Thyroid gland (tissue), 4 donors: ENCODE measurements around the gene CLN6. TPM values are rescaled to one million over a fixed set of nuclear protein-coding genes. Genes with fewer than 3 reads are reported as not detected.

Source experiments
- DNase-seq, 2 donors: peaks; one replicate each; pipeline ENCODE4 v3.0.0-alpha.2; 2019
- H3K27ac ChIP-seq, 3 donors: fragments of 200-600 bp; sonication (generic); 1 replicate in 2 of 3; 2 replicates in 1 of 3; pipeline ENCODE4 v1.5.1; 2016 to 2019; ENCODE audit warnings: mild to moderate bottlenecking in 1 of 3, moderate library complexity in 1 of 3
- H3K27me3 ChIP-seq: fragments of 200-600 bp; sonication (generic); one replicate; pipeline ENCODE4 v1.5.1; 2019
- H3K36me3 ChIP-seq, 2 donors: fragments of 200-600 bp; sonication (generic); one replicate each; pipeline ENCODE4 v1.5.1; 2016 to 2019
- H3K4me1 ChIP-seq, 2 donors: fragments of 200-600 bp; sonication (generic); one replicate each; pipeline ENCODE4 v1.5.1; 2017 to 2019
- H3K4me3 ChIP-seq, 3 donors: fragments of 200-600 bp; sonication (generic); replicated peaks in 1 of 3; 1 replicate in 2 of 3; 2 replicates in 1 of 3; pipeline ENCODE4 v1.5.1; 2016; ENCODE audit warnings: mild to moderate bottlenecking in 1 of 3
- H3K9me3 ChIP-seq: fragments of 200-600 bp; sonication (generic); one replicate; pipeline ENCODE4 v1.5.1; 2017
- POLR2A ChIP-seq, 2 donors: fragments of 450-650 bp; IDR thresholded peaks; one replicate each; pipeline ENCODE4 v1.6.1; 2017; ENCODE audit warnings: antibody characterized with exemption in 2 of 2, mild to moderate bottlenecking in 2 of 2, moderate library complexity in 1 of 2
- WGBS, 2 donors: methylation state at CpG; one replicate each; pipeline ENCODE4 v1.1.5; 2017; 5-methylcytosine and 5-hydroxymethylcytosine counted together
- intact Hi-C: fragments of 100-400 bp; cut with DNase I; formaldehyde crosslinking; loops from one replicate; pipeline ENCODE4 v1.15.1; 2023
- total RNA-seq, 4 donors: library from RNA; depleted of rRNA; stranded (reverse); fragments of >200 nt; gene quantifications; one replicate each; pipeline ENCODE4 v1.2.3, GENCODE V29; 2016
- TF ChIP-seq, protein P1 (sequence below), 6 experiments: fragments of 200-600 bp in 3 of 6; fragments of 450-650 bp in 3 of 6; sonication (generic) in 3 of 6; IDR thresholded peaks; one replicate each; pipeline ENCODE4 v1.5.1; 2016 to 2019; ENCODE audit warnings: antibody characterized with exemption in 6 of 6, mild to moderate bottlenecking in 2 of 6, inconsistent platforms in 1 of 6, moderate library complexity in 1 of 6

The CLN6 gene
- total RNA-seq, 4 donors from 2014 or later: 24.8 to 34.3 (median 32.4) TPM

DNA sequence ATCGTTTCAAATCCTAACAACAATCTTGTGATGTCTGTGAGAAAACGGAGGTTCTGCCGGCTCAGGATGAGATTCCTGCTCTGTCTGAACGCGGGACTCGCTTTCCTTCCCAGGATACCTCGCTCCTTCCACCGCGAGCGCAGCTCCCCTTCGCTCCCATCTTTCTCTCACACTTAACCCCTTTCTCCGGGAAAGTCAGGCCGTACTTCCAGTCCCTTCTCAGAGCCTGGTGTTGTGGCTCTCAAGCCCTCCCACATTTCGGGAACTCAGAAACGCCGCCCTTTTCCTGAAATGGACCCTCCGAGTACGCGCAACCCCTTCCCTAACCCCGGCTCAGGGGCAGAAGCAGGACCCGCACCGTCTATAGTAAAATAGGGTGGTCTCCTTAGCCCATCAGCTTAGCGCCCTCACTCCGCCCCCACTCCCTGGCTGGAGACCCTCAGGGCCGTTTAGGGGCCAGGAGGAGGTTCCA lies 47.6 kb upstream of the CLN6 start:
- peak overlapping the region; percentile 67 to 92 (median 76) for H3K4me3 ChIP-seq
- TF ChIP-seq, protein P1, sequence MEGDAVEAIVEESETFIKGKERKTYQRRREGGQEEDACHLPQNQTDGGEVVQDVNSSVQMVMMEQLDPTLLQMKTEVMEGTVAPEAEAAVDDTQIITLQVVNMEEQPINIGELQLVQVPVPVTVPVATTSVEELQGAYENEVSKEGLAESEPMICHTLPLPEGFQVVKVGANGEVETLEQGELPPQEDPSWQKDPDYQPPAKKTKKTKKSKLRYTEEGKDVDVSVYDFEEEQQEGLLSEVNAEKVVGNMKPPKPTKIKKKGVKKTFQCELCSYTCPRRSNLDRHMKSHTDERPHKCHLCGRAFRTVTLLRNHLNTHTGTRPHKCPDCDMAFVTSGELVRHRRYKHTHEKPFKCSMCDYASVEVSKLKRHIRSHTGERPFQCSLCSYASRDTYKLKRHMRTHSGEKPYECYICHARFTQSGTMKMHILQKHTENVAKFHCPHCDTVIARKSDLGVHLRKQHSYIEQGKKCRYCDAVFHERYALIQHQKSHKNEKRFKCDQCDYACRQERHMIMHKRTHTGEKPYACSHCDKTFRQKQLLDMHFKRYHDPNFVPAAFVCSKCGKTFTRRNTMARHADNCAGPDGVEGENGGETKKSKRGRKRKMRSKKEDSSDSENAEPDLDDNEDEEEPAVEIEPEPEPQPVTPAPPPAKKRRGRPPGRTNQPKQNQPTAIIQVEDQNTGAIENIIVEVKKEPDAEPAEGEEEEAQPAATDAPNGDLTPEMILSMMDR (IDR thresholded peaks at IDR 0.05): no peak
- TF ChIP-seq POLR2A (IDR thresholded peaks at IDR 0.05): no peak
- H3K9me3 ChIP-seq: no peaks in the 10 kb centered on the region
- peak overlapping the region; percentile 98 to 99 (median 99) for H3K27ac ChIP-seq
- no peaks in the 10 kb centered on the region for H3K27me3 ChIP-seq
- intact Hi-C loops: no loop called here
- peaks cover 30 to 40% of the 10 kb centered on the region in 2 donors for H3K4me1 ChIP-seq
- 1% methylated on average over 20 to 24 of the region's 25 CpGs for WGBS, 2 donors
- DNase-seq: peak; percentile 42 to 47
- H3K36me3 ChIP-seq: no peaks in the 10 kb centered on the region

DNA sequence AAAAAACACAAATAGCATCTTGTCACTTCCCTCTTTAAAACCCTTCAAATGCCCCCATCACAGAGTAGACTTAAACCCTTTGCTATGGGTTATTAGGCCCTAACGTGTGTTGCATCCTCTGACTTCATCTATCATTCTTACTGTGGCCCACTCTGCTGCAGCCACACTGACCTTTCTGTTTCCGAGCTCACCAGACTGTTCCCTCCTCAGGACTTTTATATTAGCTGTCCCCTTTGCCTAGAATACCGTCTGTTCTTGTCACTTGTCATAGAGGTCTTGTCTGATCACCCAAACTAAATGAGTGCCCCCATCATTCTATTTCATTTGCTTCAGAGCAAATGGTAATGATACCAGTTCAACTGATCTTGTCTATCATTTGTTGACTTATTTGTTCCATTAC lies 47.1 kb upstream of the CLN6 start:
- peak overlapping the region in 2 of 3 donors; percentile 76 to 92 for H3K4me3 ChIP-seq
- no peak for DNase-seq
- 47 to 49% methylated on average over 3 of the region's 3 CpGs for WGBS, 2 donors
- H3K9me3 ChIP-seq: no peaks in the 10 kb centered on the region
- no peaks in the 10 kb centered on the region for H3K27me3 ChIP-seq
- H3K27ac ChIP-seq: peak overlapping the region; percentile 98 to 99 (median 99)
- H3K4me1 ChIP-seq: peaks cover 25 to 40% of the 10 kb centered on the region in 2 donors
- intact Hi-C loops: no loop called here
- no peaks in the 10 kb centered on the region for H3K36me3 ChIP-seq
- no peak for TF ChIP-seq POLR2A (IDR thresholded peaks at IDR 0.05)
- TF ChIP-seq, protein P1 (IDR thresholded peaks at IDR 0.05): no peak

DNA sequence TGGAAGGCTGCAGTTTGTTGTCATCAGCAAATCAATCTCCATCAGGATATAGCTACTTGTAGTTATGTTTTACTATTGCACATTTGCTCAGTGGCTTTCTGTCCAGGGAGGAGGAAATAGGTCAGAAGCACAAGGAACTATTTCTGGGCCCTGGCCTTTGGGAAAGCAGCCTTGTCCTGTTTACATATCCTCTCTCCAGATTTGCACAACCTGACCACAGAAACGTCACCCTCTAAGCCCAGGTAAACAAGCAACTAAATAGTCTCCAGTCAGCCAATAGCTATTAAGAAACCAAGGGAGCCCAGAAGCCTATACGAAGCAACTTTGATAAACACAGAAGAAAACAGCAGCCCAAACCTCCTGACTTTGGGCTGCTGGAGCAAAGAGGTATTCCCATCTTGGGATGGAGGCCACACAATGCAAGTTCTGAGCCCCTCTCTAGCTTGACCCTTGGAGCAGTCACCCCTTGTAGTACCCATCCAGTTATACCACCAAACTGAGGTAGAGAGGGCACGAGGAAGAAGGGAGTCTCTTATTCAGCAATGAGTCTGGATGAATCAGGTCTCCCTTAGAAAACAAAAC lies 45.7 kb upstream of the CLN6 start:
- H3K4me1 ChIP-seq: peaks cover 13 to 26% of the 10 kb centered on the region in 2 donors
- DNase-seq: no peak
- H3K36me3 ChIP-seq: no peaks in the 10 kb centered on the region
- no peaks in the 10 kb centered on the region for H3K27me3 ChIP-seq
- no peaks in the 10 kb centered on the region for H3K9me3 ChIP-seq
- TF ChIP-seq, protein P1 (IDR thresholded peaks at IDR 0.05): no peak
- no peak for TF ChIP-seq POLR2A (IDR thresholded peaks at IDR 0.05)
- no peak overlapping the region for H3K27ac ChIP-seq
- H3K4me3 ChIP-seq: no peak overlapping the region
- intact Hi-C loops: no loop called here
- WGBS, 2 donors: 71 to 83% methylated on average over 3 of the region's 3 CpGs

DNA sequence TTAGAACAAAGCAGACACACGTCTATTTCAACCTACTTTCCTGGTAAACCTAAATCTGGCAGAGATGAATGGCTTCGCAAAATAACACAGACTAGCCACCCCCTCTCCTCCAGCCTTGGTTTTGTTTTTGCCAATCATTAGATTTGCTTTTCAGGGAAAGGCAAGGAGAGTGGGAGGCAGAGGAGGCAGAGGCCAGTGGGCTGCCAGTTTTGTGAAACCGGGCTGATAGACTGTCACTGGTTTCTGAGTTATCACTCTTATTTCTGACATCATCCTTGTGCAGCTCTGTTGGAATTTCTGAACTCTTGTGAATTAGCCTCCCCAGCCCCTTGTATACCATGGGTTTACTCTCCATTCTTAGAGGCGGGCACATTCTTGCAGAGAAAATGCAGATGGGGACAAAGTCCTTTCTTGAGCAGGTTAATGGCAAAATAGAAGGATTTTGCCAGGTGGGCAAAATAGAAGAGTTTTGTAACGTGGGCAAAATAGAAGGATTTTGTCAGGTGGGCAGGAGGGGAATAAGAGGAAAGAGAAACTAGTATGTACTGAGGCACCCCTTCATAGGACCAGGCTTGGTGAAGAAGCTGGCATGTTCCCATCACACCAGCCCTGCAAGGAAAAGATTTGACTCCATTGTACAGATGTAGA lies 44.8 kb upstream of the CLN6 start:
- 82 to 88% methylated on average over 5 of the region's 5 CpGs for WGBS, 2 donors
- Histone ChIP-seq H3K27ac (no peak overlapping the region), H3K4me3 (no peak overlapping the region), H3K27me3 (no peaks in the 10 kb centered on the region), H3K4me1 (peaks cover 3 to 16% of the 10 kb centered on the region in 2 donors), H3K9me3 (no peaks in the 10 kb centered on the region), H3K36me3 (no peaks in the 10 kb centered on the region)
- intact Hi-C loops: no loop called here
- no peak for TF ChIP-seq POLR2A (IDR thresholded peaks at IDR 0.05)
- TF ChIP-seq, protein P1 (IDR thresholded peaks at IDR 0.05): no peak
- DNase-seq: no peak

DNA sequence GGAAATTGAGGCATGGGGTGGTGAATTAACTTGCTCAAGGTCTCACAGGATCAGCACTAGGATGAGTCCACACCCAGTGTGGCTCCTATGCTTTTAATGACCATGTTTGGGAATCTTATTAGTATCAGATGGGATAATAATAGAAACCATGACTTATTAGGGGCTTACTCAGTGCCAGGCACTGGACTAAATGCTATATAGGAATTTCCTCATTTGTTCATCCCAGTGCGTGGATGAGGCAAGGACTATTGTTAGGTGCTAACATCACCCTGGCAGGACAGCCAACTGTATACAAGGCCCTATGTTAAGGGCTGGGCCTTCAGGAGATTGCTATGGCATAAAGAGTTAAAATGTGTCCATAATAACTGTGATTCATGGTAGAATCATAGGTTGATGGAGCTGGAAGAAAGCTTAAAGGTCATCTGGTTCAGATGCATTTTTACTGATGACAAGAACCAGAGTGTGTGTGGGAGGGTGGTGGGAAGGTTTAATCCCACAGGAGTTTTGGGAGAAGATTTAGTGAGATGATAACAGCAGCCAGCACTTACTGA lies 43.3 kb upstream of the CLN6 start:
- peaks cover 0 to 13% of the 10 kb centered on the region in 2 donors for H3K4me1 ChIP-seq
- WGBS, 2 donors: 43 to 95% methylated on average over 1 of the region's 1 CpG
- H3K36me3 ChIP-seq: no peaks in the 10 kb centered on the region
- H3K4me3 ChIP-seq: no peak overlapping the region
- no peaks in the 10 kb centered on the region for H3K27me3 ChIP-seq
- intact Hi-C loops: no loop called here
- H3K9me3 ChIP-seq: no peaks in the 10 kb centered on the region
- H3K27ac ChIP-seq: no peak overlapping the region
- DNase-seq: no peak
- TF ChIP-seq, protein P1 (IDR thresholded peaks at IDR 0.05): no peak
- no peak for TF ChIP-seq POLR2A (IDR thresholded peaks at IDR 0.05)
